Astrocyte of the hippocampus (primary cell): Measurements from ENCODE around the gene NTNG2.

Experiments used
- DNase-seq: peaks from one replicate; pipeline ENCODE4 v3.0.0; 2011; ENCODE audit warnings: low read depth, low spot score

The NTNG2 gene

DNA sequence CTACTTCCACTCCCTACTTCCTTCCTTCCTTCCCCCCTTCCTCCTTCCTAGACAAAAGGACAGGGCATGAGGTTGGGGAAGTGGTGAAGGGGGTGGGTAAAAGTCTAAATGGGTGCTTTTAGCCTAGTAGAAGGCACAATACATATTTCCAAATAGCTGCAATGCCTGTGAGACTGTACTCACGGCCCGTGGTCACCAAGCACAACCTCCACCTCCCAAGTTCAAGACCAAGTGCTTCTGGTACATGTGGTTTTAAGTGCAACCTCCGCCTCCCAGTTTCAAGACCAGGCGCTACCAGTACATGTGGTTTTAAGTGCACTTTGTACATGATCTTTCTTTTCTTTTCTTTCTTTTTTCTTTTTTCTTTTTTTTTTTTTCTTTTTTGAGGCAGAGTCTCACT, 14.5 kb upstream of the NTNG2 start:
- DNase-seq = no peak

GRCh38 chr9:132147839-132148238, 14.0 kb upstream of the NTNG2 start:
- DNase-seq = no peak

DNA sequence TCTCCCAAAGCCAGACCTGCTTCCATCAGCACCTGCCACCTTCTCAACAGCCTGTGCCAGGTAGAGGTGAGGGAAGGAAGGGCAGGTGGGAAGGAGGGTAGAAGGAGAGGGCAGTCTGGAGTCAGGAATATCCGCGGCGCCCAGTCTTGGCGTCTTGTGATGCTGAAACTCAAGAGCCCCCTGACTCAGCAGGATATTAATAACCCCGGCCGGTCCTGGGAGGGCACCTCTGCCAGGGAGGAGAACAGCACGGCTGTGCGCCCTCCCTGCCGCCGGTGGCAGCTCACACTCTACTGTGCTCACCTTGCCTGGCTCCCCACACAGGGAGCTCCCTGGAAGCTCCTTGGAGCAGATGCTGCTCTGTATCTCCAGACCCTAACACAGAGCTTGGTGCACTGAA, 11.6 kb upstream of the NTNG2 start:
- no peak for DNase-seq

GRCh38 chr9:132151118-132151517, 10.7 kb upstream of the NTNG2 start:
- no peak for DNase-seq

DNA sequence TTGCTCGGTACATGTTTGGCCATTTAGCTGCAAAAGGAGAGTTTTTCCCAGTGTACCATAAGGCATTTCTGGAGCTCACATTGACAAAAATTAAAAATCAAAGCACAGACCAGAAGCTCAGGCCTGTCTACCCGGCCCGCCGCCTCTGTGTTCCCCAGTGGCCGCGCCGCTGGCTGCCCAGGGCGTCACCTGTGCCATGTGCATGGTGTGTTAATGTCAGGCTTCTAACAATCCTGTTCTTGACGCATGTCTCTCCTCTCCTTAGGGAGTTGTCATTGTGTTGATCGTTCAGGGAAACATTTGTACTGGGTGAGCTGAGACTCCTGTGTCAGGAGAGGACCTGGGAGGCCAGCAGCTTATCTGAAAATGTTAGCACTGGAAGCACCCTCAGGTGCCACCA, 9.6 kb upstream of the NTNG2 start:
- no peak for DNase-seq

DNA sequence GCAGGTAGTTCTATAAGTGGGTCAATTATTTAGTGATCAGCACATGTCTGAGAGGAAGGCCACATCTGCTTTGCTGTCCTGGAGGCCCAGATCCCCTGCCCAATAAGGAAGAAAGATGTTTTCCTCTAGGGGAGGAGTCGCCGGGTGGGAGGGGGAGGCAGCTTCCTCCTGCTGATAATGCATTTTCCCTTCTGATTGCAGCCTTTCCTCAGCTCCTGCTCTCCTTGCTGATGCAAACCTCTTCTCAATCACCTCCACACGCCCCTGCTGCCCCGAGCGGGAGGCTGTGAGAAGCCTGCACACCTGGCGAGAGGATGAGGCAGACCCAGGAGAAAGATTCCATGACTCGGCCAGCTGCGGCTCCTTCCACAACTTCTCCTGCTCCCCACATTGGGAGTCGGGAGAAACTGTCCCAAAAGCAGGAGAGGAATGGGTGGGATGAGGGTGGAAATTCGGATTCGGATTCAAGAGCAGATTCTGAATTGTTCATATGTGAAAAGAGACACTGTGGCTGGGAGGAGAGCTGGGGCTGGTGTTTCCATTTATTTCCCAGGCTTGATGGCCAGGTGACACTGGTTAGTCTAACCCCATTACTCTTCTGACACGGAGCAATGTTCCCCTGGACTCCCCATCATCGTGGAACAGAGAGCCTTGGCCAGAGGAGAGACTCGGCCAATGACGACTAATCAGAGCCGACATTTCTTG, 6.8 kb upstream of the NTNG2 start:
- no peak for DNase-seq

DNA sequence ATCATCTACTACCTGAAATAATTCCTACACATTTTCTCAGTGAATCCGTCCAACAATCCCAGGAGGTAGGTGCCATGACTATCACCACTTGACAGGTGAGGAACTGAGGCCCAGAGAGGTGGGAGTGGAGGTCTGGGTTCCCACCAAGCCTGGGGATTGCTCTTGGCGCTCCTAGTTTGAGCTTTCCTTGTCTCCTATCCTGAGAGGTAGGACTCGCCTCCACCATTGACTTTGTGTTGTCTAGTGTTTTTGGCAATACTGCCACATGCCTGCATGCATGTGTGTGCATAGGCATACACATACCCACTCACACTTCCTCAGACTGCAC, 6.3 kb upstream of the NTNG2 start:
- DNase-seq = no peak

- peak; percentile 18 for DNase-seq
These were observed 5.6 kb upstream of the NTNG2 start for GRCh38 chr9:132156262-132156661.

DNA sequence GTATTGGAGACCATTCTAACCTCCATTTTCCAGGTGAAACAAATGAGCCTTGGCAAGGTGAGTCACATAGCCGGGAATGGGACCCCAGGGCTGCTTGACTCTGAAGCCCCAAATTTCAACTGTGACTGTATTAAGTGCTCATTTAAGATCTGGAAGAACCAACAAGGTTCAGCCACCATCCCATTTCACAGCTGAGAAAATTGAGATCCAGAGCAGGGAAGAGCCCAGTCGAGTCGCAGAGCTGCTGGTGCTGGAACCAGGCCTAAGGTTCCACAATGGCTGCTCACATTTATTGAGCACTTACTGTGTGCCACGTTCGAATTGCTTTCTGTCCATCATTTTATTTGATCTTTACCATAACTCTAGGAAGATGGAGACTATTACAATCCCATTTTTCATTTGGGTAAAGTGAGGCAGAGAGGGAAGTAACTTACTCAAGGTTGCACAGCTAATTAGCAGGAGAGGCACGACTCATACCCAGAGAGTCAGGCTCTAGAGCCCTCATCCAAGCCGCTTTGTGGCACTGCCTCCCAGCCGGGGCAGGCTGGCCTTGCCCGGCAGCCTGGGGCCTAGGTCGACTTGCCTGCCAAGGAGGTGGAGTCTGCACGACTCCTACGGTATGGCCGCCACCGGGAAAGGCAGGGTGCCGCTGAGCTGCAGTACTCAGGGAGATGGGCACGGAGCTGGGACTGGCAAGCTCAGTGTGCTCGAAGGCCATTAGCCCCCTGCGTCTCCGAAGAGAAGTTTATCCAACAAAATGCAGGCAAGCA, 4.3 kb upstream of the NTNG2 start:
- DNase-seq = no peak

- peak; percentile 68 for DNase-seq
These were observed 786 bp upstream of the NTNG2 start for GRCh38 chr9:132160802-132161742.

DNA sequence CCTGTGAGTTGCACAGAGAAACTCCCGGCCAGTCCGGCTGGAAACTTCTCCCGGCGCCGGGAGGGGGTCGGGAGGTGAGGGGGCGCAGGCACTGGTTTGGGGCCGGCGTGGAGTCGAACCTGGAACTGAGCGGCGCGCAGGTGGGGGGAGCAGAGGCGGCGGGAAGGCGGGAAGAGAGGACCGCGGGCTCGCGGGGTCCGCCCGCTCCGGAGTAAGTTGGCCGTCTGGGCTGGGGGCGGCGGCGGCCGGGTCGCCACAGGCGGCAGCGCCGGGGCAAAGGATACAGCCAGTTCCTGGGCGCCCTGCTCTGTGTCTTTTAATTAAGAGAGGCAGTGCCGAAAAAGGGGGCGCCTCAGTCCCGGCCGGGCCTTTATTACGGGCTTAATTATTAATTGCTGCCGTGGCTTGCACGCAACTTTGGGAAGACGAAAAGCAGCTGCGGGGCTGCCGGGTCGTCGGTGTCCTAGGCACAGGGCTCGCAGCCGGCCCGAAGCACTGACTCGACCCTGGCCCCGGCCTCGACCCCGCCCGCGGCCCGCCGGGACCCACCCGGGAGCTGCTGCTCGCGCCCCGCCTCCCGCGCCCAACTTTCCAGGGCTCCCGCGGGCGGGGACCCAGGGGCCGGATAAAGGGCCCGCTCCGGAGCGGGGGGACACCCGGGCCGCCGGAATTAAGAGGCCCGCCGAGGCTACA, 1.1 kb downstream of the NTNG2 start:
- no peak for DNase-seq

- peak; percentile 49 for DNase-seq
These were observed 1.6 kb downstream of the NTNG2 start for GRCh38 chr9:132163457-132163875.

DNA sequence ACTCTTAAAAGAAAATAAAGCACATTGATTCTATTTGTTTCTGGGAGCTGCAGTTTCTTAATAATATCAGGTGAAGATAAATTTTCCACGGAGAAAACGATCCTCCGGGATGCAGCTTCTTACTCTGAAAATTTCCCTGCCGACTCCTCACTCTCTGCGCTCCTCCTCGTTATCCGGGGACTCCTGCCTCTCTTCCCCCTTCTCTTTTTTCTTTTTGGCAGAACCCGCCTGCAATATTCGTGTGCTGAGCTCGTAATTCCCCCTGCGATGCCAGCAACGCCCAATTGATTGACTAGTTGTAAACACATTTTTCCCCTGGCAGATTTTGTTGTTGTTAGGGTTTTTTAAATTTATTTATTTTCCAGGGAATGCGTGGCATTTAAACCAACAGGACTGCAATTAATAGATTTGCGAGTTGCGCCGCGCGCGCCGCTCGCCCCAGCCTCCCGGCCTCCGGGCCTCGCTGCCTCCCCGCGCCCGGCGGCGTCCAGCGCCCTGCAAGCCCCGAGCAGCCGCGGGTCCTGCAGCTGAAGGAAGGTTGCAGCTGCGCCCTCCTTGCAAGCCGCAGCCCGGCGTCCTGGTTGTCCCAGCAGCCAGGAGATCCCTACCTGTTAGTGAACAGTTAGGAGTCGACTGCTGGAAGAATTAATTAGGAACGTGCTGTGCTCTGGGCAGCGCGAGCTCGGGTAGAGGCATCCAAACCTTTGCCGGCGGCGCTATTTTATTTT, 2.2 kb downstream of the NTNG2 start:
- peak; percentile 9 for DNase-seq

DNA sequence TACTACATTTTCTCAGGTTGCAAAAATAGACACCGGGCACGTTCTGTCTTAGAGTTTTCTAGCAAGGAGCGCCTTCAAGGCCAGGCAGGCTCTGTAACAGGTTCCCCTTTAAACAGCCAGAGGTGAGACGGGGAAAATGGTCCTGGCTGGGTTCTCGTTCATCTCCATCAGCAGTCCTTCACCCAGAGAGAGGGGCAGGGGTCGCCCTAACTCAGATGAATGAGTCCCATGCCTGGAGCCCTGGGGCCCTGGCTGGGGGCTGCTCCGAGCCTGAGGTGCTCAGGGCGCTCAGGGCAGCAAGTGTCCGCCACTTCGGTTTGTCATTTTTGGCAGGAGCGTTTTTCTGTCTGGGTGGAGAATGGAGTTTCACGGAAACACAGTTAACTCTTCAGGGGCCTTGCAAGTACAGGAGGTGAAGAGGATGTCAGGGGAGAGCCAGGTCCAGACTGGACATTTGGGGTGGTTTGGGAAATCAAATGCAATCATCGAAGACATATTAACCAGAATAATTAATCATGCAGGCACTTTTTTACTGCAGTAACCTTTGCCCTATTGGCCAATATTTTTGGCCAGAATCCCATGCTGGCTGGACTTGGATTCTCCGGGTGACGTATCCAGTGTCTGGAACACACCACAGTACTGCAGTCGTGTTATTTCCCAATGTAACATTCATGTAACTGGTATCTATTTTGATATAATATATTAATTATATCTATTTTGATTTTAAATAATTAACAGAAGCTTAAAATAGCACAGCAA, 2.9 kb downstream of the NTNG2 start:
- DNase-seq = no peak

- no peak for DNase-seq
These were observed 4.7 kb downstream of the NTNG2 start for GRCh38 chr9:132166599-132166998.

DNA sequence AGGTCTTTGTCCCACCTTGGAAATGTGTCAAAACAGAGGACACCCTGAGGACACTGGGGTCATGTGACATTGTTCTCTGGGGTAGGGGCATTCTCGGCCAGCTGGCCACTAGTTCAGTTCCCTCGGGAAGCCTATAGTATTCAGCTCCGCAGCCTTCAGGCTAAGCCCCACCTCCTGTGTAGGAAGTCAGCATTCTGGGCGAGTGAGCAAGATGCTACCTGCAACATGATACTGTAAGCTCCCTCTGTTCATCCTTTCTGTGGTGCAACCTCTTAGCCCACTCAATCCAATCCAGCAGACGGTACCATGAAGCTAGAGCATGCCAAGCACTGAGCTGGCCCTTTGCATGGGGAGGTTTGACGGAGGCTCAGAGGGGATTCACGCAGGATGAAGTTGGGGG, 5.3 kb downstream of the NTNG2 start:
- DNase-seq = no peak

DNA sequence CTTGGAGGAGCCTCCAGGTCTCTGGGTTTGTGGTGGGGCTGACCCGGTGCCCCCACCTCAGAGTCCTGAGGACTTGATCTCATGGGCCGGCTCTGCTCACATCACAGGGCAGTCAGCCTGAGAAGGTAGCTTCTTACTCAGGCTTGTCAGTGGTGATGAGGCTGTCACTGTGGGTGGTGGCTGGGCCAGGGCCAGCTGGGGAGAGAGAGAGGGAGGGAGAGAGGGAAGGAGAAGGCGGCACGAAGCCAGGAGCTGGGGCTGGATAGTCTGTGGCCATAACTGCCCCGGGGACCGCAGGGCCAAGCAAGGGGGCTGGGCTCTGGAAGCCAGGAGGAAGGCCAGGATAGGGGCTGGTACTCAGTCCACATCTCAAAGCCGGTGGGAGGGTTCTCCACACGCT, 6.5 kb downstream of the NTNG2 start:
- peak; percentile 67 for DNase-seq

DNA sequence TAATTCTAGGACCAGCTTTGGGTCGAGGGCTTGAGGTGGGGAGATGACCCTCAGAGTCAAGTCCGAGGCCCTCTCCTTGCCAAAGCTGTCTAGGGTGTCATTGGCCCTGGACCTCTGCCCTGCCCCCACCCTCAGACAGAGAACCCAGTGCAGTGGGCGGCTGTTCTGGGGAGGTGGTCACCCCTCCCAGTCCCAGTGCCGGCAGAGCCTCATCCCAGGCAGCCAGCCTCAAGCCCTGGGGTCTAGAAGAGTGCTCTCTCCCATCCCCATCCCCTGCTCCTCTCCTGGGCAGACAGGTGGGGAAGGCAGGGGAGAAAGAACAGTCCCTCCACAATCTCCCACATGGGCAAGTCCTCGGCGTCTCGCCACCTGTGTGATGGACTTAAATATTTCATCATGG, 7.0 kb downstream of the NTNG2 start:
- no peak for DNase-seq

DNA sequence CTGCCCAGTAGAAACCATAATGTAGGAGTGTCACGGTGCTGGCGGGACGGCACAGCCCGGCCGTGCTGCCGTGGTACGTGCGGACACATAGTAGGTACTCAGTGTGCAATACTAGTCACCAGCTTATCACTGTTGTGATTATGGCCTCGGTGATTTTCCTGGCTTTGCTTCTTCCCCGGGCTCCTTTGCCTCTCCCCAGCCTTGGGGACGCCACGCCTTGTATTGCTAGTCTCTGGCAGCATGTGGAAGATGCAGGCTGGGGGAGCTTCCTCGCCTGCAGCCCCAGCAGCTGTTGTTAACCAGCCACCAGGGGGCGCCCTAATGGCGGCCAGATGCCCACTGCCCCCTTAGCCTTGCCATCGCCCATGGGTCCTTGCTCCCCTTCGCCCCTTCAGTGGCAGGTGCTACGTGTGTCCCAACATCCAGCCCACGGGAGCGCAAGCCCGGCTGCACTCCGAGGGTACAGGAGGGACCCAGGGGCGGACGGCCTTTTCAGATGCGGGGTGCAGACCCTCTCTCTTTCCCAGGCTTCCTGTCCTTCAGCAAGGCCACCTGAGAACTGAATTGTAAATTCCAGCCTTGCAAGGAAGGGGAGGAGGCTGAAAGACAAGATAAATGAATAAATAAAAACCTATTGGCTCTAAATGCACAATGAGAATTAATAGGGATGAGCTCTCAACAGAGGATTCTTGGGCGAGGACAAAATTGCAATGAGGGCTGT, 8.0 kb downstream of the NTNG2 start:
- DNase-seq = peak; percentile 67

GRCh38 chr9:132171702-132172101, 9.8 kb downstream of the NTNG2 start:
- DNase-seq = no peak
